GM19240 (cell line): ENCODE results near the gene DCAF6.

Experiments
- DNase-seq: peaks from one replicate; pipeline ENCODE4 v3.0.0; 2011; ENCODE audit warnings: low spot score; ENCODE audit not compliant: insufficient read length

DCAF6 gene

DNA sequence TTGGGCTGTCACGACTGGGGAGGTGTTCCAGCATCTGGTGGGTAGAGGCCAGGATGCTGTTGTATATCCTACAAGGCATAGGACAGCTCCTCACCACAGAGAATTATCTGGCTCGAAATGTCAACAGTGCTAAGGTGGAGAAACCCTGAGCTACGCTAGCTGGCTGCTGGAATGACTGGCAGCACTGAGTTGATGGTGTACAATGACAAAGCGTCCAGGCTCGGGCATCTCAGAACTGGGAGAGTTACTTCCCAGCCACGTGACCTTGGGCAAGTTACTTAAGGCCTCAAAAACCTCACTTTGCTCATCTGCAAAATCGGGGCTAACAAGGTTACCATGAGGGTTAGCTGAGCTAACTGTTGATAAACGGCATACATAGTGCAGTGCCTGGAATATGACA is 164.9 kb downstream of the DCAF6 start:
- DNase-seq: no peak

DNA sequence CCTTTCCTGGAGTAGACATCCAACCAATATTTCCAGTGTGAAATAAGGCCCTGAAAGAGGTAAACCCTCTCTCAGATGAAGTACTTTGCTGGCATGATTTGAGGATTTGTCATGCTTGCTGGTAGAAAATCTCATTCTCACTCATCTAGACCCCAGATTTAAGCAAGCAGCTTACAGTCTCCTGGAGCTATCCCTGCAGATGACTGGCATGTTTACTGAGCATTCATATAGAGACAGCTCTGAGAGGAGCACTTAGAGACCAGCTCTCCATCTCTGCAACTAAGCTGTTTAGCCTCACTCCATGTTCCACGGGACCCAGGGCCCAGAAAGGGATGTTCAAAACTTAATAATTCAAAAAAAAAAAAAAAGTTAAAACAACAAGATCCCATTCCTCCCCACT is 166.0 kb downstream of the DCAF6 start:
- DNase-seq: no peak

DNA sequence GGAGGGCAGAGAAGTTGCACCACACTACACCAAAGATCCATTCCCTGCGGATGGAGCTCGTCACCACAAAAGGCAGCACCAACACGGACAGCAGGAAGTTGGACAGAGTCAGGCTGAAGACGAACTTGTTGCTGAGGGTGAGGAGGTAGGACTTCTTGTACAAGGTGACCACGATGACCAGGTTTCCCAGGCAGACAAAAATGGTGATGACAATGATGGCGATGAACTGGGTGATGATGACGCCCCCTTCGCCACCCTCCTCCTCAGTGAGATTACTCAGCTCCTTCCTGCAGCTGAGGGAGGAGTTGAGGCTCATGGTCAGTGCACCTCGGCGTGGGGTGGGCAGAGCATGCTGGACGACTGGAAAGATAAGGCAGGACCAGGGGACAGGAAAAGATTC is 168.1 kb downstream of the DCAF6 start:
- DNase-seq: no peak

DNA sequence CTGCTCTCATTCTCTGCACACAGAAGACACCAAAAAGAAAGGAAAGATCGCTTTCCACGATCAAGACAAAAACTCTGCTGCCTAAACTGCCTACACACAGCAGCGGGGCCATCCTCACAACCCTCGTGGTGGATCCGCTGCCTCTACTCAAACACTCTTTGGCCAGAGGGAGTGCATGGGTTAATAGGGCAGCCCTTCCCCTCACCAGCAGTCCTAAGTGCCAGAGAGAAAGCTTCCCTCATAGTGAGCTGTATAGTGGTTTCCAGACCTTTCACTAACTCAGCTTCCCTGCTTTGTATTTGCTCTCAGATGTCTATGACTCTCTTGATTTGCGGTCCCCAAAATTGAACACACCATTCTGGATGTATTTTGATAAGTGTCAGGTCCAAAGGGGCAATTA is 169.4 kb downstream of the DCAF6 start:
- DNase-seq: no peak

DNA sequence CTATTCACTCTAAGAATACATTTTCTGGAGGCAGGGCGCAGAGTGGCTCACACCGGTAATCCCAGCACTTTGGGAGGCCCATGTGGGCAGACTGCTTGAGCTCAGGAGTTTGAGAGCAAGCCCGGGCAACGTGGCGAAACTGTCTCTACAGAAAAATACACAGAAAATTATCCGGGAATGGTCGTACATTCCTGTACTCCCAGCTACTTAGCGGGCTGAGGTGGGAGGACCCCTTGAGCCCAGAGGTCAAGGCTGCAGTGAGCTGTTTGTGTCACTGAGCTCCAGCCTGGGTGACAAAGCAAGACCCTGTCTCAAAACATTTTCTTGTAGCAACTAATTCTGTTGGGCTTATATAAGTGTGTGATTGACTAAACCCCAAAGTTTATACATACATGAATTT is 169.8 kb downstream of the DCAF6 start:
- no peak for DNase-seq

DNA sequence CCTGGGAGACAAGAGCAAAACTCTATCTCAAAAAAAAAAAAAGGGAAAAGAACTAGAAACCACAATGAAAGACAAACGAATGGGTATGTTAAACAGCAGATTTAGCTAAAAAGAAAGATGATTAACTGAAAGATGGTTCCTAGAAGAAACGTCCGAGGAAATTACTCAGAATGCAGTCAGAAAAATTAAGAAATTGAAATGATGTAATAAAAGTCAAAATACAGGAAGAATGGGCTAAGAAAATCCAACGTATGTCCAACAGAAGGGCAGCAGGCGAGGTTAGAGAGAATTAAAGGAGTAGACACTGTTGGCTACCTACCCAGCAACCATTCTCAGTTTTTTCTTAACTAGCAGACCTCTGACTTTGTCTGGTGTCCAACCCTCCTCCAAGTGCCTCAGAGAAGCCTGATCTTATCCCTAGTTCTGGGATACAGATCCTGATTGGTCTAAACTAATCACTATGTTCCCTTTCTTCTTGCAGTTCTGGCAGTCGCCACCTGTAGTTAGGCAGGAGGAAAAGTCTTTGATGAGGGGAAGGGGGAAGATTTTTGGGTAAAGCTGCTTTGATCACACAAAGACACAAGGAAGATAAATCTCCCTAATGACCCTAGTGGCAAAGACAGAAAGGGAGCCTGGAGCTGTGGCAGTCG is 174.5 kb downstream of the DCAF6 start:
- no peak for DNase-seq

DNA sequence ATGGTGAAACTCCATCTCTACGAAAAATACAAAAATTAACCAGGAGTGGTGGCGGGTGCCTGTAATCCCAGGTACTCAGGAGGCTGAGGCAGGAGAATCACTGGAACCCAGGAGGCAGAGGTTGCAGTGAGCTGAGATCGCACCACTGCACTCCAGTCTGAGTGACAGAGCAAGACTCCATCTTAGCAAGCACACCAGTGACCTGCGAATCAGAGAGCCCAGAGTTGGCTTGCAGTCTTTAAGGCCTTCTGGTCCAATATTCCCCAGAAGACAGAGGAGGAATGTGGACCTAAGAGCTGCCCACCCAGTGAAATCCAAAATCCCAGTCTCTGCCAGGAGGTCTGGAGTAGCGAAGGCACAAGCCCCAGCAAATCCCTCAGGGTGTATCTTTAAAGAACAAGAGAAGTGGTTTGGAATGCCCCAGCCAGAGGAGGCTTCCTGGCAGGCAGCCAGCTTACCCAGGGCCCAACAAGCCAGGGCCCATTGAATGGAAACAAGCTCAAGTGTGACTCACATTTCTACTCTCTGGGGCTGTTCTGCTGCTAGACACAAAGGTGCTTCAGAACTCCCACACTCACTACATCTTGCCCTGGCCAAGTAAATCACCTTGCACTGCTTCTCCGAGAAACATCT is 176.3 kb downstream of the DCAF6 start:
- DNase-seq: no peak

DNA sequence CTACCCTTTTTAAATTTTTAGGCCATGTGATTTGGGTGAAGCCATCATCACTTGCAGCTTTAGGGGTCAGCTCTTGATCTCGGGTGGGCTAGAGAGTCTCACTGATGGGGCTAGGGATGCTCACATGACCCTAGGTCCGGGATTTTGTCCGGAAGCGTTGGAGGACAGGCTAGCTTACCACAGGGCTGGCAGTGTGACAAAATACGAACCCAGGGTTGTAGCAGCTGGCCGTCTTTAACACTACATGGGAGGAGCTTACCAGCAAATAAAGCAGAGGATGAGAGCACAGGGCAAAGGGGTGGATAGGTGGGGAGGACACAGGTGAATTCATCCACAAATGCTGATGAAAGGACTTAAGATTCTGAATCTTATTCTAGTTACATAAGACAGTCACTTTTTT is 178.4 kb downstream of the DCAF6 start:
- DNase-seq: no peak

DNA sequence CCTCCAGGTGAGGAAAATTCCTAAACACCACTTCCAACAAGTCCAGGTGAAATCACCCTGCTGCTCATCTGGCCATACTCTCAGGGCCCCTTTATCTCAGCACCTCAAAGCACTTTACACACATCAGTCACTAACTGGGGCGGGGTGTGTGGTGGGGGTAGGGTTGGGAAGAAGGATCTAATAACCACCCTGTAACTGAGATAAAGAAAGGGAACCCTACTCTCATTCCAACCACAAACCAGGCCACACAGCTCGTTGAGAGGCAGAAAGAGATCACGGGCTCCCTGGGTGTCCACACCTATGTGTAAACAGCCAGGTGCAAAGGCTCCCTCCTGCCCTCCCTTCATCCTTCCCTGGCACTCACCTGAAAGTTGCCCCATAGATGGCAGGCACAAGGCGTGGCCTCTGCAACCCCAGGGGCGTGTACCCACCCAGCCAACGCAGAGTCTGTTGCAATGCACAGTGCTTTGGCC is 179.9 kb downstream of the DCAF6 start:
- DNase-seq: no peak

DNA sequence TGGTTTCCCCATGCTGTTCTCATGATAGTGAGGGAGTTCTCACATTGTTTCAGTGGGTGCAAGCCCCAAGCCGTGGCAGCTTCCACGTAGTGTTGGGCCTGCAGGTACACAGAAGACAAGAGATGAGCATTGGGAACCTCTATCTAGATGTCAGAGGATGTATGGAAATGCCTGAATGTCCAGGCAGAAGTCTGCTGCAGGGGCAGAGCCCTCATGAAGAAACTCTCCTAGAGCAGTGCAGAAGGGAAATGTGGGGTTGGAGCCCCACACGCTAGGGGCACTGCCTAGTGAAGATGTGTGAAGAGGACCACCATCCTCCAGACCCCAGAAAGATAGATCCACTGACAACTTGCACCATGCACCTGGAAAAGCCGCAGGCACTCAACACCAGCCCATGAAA is 183.3 kb downstream of the DCAF6 start:
- no peak for DNase-seq

DNA sequence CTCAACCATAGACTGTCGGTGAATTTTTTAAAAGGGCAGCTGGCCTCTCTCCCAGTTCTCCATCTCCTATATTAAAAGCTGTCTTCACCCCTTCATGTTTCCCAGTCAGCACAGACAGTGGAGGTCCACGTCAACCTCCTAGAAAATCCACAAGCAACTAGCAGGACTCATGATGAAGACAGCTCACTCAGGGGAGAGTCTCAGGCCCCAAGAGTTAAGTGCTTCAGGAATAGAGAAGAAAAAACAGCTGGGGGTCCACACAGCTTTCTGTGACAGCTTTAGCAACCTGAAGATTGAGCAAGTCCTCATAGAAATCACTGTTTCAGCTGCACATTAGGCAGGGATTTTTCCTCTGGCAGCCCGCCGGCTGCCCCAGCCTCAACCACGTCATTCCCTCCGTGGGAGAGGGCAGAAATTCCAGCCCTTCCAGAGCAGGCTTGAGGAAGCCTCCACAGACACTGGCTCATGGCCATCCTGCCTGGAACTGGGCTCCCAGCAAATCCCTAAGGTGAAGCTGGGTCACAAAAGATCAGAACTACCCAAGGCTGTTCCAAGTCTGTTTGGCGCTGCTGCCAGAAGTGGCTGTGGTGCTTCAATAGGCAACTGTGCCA is 185.0 kb downstream of the DCAF6 start:
- no peak for DNase-seq

DNA sequence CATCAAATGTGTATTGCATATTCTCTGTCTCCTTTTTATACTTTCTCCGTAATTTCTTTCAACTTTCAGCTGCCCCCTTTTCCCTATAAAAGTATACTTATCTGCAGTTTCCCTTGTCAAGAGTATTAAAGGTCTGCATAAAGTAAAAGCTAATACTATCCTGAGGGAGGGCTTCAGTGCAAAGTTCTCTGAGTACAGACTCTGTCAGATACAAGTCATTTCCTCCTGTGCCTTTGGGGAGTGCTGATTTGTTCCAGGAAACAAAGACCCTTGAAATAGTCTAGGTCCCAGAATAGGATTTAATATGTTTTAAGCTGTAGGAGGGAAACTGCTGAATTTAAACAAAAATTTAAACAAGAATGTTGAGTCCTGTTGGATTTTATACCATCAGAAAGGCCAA is 188.6 kb downstream of the DCAF6 start:
- DNase-seq: no peak
